DMS114 treated with DMSO at 0.1 percent for 48 hours (cell line): ENCODE results near the gene RNU7-1.

ENCODE experiments used
- DNase-seq: peaks from one replicate; lab custom pipeline; 2025; ENCODE audit not compliant: unreplicated experiment; lab: John Stamatoyannopoulos, UW

The RNU7-1 gene

GRCh38 chr12:6963016-6963731, 19.6 kb downstream of the RNU7-1 start:
- no peak for DNase-seq

- DNase-seq, result no peak
Observed at GRCh38 chr12:6963791-6964413, 20.3 kb downstream of the RNU7-1 start.

GRCh38 chr12:6964605-6965025, 21.0 kb downstream of the RNU7-1 start:
- no peak for DNase-seq

GRCh38 chr12:6965026-6965661, 21.5 kb downstream of the RNU7-1 start:
- peak; percentile 54 for DNase-seq

- DNase-seq, result no peak
Observed at GRCh38 chr12:6965714-6966113, 22.1 kb downstream of the RNU7-1 start.

GRCh38 chr12:6966351-6966750, 22.7 kb downstream of the RNU7-1 start:
- DNase-seq, result no peak

GRCh38 chr12:6967651-6968100, 24.1 kb downstream of the RNU7-1 start:
- no peak for DNase-seq

GRCh38 chr12:6968426-6968825, 24.8 kb downstream of the RNU7-1 start:
- DNase-seq, result no peak

GRCh38 chr12:6970096-6970527, 26.5 kb downstream of the RNU7-1 start:
- no peak for DNase-seq

- DNase-seq, result no peak
Observed at GRCh38 chr12:6974180-6974579, 30.6 kb downstream of the RNU7-1 start.

GRCh38 chr12:6975297-6976032, 31.8 kb downstream of the RNU7-1 start:
- no peak for DNase-seq

GRCh38 chr12:6977653-6978052, 34.0 kb downstream of the RNU7-1 start:
- no peak for DNase-seq

GRCh38 chr12:6978188-6978587, 34.6 kb downstream of the RNU7-1 start:
- DNase-seq, result no peak

- no peak for DNase-seq
Observed at GRCh38 chr12:6978611-6979011, 35.0 kb downstream of the RNU7-1 start.

- no peak for DNase-seq
Observed at GRCh38 chr12:6979021-6979420, 35.4 kb downstream of the RNU7-1 start.

- no peak for DNase-seq
Observed at GRCh38 chr12:6979453-6979852, 35.8 kb downstream of the RNU7-1 start.

- DNase-seq, result no peak
Observed at GRCh38 chr12:6980075-6980474, 36.5 kb downstream of the RNU7-1 start.

- DNase-seq, result no peak
Observed at GRCh38 chr12:6980740-6981139, 37.1 kb downstream of the RNU7-1 start.

GRCh38 chr12:6981152-6982052, 37.8 kb downstream of the RNU7-1 start:
- DNase-seq, result no peak

GRCh38 chr12:6982532-6982931, 38.9 kb downstream of the RNU7-1 start:
- DNase-seq, result no peak
